Measurements from ENCODE around the gene GJD4.
A peak's percentile ranks its signal among the peaks of the same experiment; 100 is the strongest.

The GJD4 gene

GRCh38 chr10:35632027-35632426 lies 26.9 kb downstream of the GJD4 start:
- Mint-ChIP-seq H3K27me3 (peaks cover 37% of the 10 kb centered on the region), H3K27ac (no peak overlapping the region), H3K4me1 (ENCODE audit: low read depth) (peaks cover 3% of the 10 kb centered on the region)

GRCh38 chr10:35633006-35633980 lies 28.2 kb downstream of the GJD4 start:
- no peak overlapping the region for H3K4me3 Mint-ChIP-seq
- peaks cover 3% of the 10 kb centered on the region for H3K4me1 Mint-ChIP-seq (ENCODE audit: low read depth)
- H3K27ac Mint-ChIP-seq: no peak overlapping the region
- no peaks in the 10 kb centered on the region for H3K36me3 Mint-ChIP-seq (ENCODE audit: low read depth)
- peaks cover 47% of the 10 kb centered on the region for H3K27me3 Mint-ChIP-seq
- no peaks in the 10 kb centered on the region for H3K9me3 Mint-ChIP-seq

More at GRCh38 chr10:35632027-35632426, 26.9 kb downstream of the GJD4 start:
- Mint-ChIP-seq H3K36me3 (ENCODE audit: low read depth) (no peaks in the 10 kb centered on the region), H3K4me3 (no peak overlapping the region), H3K9me3 (no peaks in the 10 kb centered on the region)

GRCh38 chr10:35635576-35635975 lies 30.4 kb downstream of the GJD4 start:
- H3K27me3 Mint-ChIP-seq: peaks cover 48% of the 10 kb centered on the region
- peaks cover 11% of the 10 kb centered on the region for H3K4me1 Mint-ChIP-seq (ENCODE audit: low read depth)
- H3K4me3 Mint-ChIP-seq: no peak overlapping the region
- H3K36me3 Mint-ChIP-seq (ENCODE audit: low read depth): no peaks in the 10 kb centered on the region
- H3K9me3 Mint-ChIP-seq: no peaks in the 10 kb centered on the region
- no peak overlapping the region for H3K27ac Mint-ChIP-seq

- Mint-ChIP-seq H3K4me1 (ENCODE audit: low read depth) (peaks cover 15% of the 10 kb centered on the region), H3K36me3 (ENCODE audit: low read depth) (no peaks in the 10 kb centered on the region), H3K4me3 (no peak overlapping the region), H3K27ac (no peak overlapping the region), H3K9me3 (no peaks in the 10 kb centered on the region), H3K27me3 (peaks cover 52% of the 10 kb centered on the region)
These were observed 31.8 kb downstream of the GJD4 start for GRCh38 chr10:35636956-35637355.

GRCh38 chr10:35637462-35637861 lies 32.3 kb downstream of the GJD4 start:
- H3K27ac Mint-ChIP-seq: no peak overlapping the region
- H3K27me3 Mint-ChIP-seq: peaks cover 55% of the 10 kb centered on the region
- no peak overlapping the region for H3K4me3 Mint-ChIP-seq
- no peaks in the 10 kb centered on the region for H3K9me3 Mint-ChIP-seq
- H3K36me3 Mint-ChIP-seq (ENCODE audit: low read depth): no peaks in the 10 kb centered on the region
- peaks cover 19% of the 10 kb centered on the region for H3K4me1 Mint-ChIP-seq (ENCODE audit: low read depth)

- no peak overlapping the region for H3K27ac Mint-ChIP-seq
- H3K4me3 Mint-ChIP-seq: no peak overlapping the region
- peaks cover 56% of the 10 kb centered on the region for H3K27me3 Mint-ChIP-seq
- H3K9me3 Mint-ChIP-seq: no peaks in the 10 kb centered on the region
- H3K4me1 Mint-ChIP-seq (ENCODE audit: low read depth): peaks cover 25% of the 10 kb centered on the region
- no peaks in the 10 kb centered on the region for H3K36me3 Mint-ChIP-seq (ENCODE audit: low read depth)
These were observed 33.0 kb downstream of the GJD4 start for GRCh38 chr10:35638101-35638500.

GRCh38 chr10:35639021-35639727 lies 34.0 kb downstream of the GJD4 start:
- H3K27me3 Mint-ChIP-seq: peaks cover 65% of the 10 kb centered on the region
- no peaks in the 10 kb centered on the region for H3K9me3 Mint-ChIP-seq
- peaks cover 30% of the 10 kb centered on the region for H3K4me1 Mint-ChIP-seq (ENCODE audit: low read depth)
- peak overlapping the region; percentile 63 for H3K4me3 Mint-ChIP-seq
- H3K36me3 Mint-ChIP-seq (ENCODE audit: low read depth): no peaks in the 10 kb centered on the region
- no peak overlapping the region for H3K27ac Mint-ChIP-seq

- Mint-ChIP-seq H3K27me3 (peaks cover 72% of the 10 kb centered on the region), H3K36me3 (ENCODE audit: low read depth) (no peaks in the 10 kb centered on the region), H3K4me1 (ENCODE audit: low read depth) (peaks cover 34% of the 10 kb centered on the region)
These were observed 34.7 kb downstream of the GJD4 start for GRCh38 chr10:35639728-35640401.

GRCh38 chr10:35640474-35640873 lies 35.3 kb downstream of the GJD4 start:
- no peaks in the 10 kb centered on the region for H3K36me3 Mint-ChIP-seq (ENCODE audit: low read depth)
- no peak overlapping the region for H3K27ac Mint-ChIP-seq
- H3K9me3 Mint-ChIP-seq: no peaks in the 10 kb centered on the region
- peaks cover 76% of the 10 kb centered on the region for H3K27me3 Mint-ChIP-seq
- H3K4me3 Mint-ChIP-seq: peak overlapping the region; percentile 78
- peaks cover 34% of the 10 kb centered on the region for H3K4me1 Mint-ChIP-seq (ENCODE audit: low read depth)

More at GRCh38 chr10:35639728-35640401, 34.7 kb downstream of the GJD4 start:
- Mint-ChIP-seq H3K27ac (no peak overlapping the region), H3K4me3 (peak overlapping the region; percentile 63), H3K9me3 (no peaks in the 10 kb centered on the region)

- H3K9me3 Mint-ChIP-seq: no peaks in the 10 kb centered on the region
- H3K36me3 Mint-ChIP-seq (ENCODE audit: low read depth): no peaks in the 10 kb centered on the region
- peak overlapping the region; percentile 70 for H3K4me3 Mint-ChIP-seq
- peaks cover 34% of the 10 kb centered on the region for H3K4me1 Mint-ChIP-seq (ENCODE audit: low read depth)
- no peak overlapping the region for H3K27ac Mint-ChIP-seq
- peaks cover 69% of the 10 kb centered on the region for H3K27me3 Mint-ChIP-seq
These were observed 36.0 kb downstream of the GJD4 start for GRCh38 chr10:35640951-35641675.

GRCh38 chr10:35641676-35642034 lies 36.5 kb downstream of the GJD4 start:
- Mint-ChIP-seq H3K4me3 (no peak overlapping the region), H3K4me1 (ENCODE audit: low read depth) (peaks cover 32% of the 10 kb centered on the region), H3K27me3 (peaks cover 70% of the 10 kb centered on the region), H3K9me3 (no peaks in the 10 kb centered on the region), H3K27ac (no peak overlapping the region), H3K36me3 (ENCODE audit: low read depth) (no peaks in the 10 kb centered on the region)

- Mint-ChIP-seq H3K9me3 (no peaks in the 10 kb centered on the region), H3K27ac (no peak within 1 kb of the TSS), H3K4me3 (peak within 1 kb of the TSS; percentile 79), H3K36me3 (ENCODE audit: low read depth) (no peaks in the 10 kb centered on the region), H3K4me1 (ENCODE audit: low read depth) (peaks cover 31% of the 10 kb centered on the region), H3K27me3 (peaks cover 65% of the 10 kb centered on the region)
These were observed 37.1 kb downstream of the GJD4 start, which contains the start of gene FZD8 for GRCh38 chr10:35642035-35642792. Gene FZD8 (minus strand): TSS chr10:35642296. CDS start chr10:35641429, 867 bp downstream.

GRCh38 chr10:35642793-35643114 lies 37.6 kb downstream of the GJD4 start:
- H3K36me3 Mint-ChIP-seq (ENCODE audit: low read depth): no peaks in the 10 kb centered on the region
- H3K27ac Mint-ChIP-seq: no peak overlapping the region
- H3K27me3 Mint-ChIP-seq: peaks cover 60% of the 10 kb centered on the region
- H3K9me3 Mint-ChIP-seq: no peaks in the 10 kb centered on the region
- H3K4me3 Mint-ChIP-seq: peak overlapping the region; percentile 79
- peaks cover 31% of the 10 kb centered on the region for H3K4me1 Mint-ChIP-seq (ENCODE audit: low read depth)
